ENCODE measurements around the gene PEX3. TPM values are rescaled to one million over a fixed set of nuclear protein-coding genes. Genes with fewer than 3 reads are reported as not detected.

The PEX3 gene
- total RNA-seq, 3 donors from 2014 or later = 10.0 to 13.6 (median 12.7) TPM

DNA sequence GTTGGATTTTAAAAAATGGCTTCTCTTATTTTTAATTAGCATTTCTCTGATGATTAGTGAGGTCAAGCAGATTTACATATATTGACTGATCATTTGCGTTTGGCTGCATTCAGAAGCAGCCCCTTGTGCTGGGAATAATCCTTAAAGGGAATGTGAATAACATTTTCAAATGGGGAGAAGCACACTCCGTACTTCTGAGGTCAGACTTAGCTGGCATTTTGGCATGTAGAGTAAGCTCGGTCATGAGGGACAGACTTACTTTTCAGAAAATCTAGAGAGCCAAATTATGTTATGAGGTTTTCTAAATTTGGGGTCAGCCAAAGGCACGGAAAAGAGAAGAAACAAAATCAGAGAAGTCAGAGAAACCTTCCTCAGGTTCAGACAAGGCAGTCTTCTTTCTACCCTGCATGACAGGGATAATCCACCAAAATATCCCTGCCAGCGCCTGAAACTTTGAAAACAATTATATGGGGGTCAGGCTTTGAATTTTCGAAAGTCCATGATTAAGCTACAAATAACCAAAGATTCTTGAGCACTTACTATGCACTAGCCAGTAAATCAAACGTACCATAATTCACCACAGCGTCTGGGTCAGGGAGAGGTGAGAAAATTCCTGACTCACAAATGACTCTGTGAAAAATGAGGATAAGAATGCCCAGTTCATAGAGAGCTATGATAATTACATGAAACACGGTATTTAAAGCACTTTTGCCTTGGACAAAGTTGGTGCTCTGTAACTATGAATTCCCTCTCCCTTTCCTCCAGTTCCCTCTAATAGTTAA is 45.0 kb upstream of the PEX3 start:
- peaks cover 5% of the 10 kb centered on the region for H3K4me1 ChIP-seq (ENCODE audit: low read depth)
- H3K36me3 ChIP-seq (ENCODE audit: low read depth) = no peaks in the 10 kb centered on the region
- ATAC-seq (no peak), DNase-seq (no peak)
- no peaks in the 10 kb centered on the region for H3K9me3 ChIP-seq
- TF ChIP-seq, protein P1, sequence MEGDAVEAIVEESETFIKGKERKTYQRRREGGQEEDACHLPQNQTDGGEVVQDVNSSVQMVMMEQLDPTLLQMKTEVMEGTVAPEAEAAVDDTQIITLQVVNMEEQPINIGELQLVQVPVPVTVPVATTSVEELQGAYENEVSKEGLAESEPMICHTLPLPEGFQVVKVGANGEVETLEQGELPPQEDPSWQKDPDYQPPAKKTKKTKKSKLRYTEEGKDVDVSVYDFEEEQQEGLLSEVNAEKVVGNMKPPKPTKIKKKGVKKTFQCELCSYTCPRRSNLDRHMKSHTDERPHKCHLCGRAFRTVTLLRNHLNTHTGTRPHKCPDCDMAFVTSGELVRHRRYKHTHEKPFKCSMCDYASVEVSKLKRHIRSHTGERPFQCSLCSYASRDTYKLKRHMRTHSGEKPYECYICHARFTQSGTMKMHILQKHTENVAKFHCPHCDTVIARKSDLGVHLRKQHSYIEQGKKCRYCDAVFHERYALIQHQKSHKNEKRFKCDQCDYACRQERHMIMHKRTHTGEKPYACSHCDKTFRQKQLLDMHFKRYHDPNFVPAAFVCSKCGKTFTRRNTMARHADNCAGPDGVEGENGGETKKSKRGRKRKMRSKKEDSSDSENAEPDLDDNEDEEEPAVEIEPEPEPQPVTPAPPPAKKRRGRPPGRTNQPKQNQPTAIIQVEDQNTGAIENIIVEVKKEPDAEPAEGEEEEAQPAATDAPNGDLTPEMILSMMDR (IDR thresholded peaks at IDR 0.05) = no peak
- no peak overlapping the region for H3K4me3 ChIP-seq
- intact Hi-C loops (cut with DNase I, micrococcal nuclease) = no loop called here

DNA sequence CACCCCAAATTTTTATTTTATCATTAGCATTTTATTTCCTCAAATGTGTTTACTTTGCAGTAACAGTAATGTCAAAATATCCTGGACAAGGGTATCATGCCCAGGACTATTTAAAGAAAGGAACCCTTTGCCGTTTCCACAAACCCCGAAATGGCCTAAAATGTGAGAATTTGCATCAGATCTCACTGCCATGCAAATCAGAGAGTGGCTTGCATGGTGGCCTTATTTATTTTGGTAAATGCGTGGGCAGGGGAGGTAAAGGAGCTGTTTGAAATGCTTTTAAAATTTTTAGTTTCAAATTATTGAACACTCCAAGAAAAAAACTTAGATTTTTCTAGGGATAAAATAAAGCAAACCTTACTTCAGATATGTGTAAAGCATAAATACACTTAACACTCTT is 43.9 kb upstream of the PEX3 start:
- TF ChIP-seq, protein P1 (IDR thresholded peaks at IDR 0.05) = no peak
- H3K36me3 ChIP-seq (ENCODE audit: low read depth) = no peaks in the 10 kb centered on the region
- no peak overlapping the region for H3K4me3 ChIP-seq
- H3K9me3 ChIP-seq = no peaks in the 10 kb centered on the region
- no peak for DNase-seq
- no peak for ATAC-seq
- intact Hi-C loops (cut with DNase I, micrococcal nuclease) = no loop called here
- H3K4me1 ChIP-seq (ENCODE audit: low read depth) = no peaks in the 10 kb centered on the region

DNA sequence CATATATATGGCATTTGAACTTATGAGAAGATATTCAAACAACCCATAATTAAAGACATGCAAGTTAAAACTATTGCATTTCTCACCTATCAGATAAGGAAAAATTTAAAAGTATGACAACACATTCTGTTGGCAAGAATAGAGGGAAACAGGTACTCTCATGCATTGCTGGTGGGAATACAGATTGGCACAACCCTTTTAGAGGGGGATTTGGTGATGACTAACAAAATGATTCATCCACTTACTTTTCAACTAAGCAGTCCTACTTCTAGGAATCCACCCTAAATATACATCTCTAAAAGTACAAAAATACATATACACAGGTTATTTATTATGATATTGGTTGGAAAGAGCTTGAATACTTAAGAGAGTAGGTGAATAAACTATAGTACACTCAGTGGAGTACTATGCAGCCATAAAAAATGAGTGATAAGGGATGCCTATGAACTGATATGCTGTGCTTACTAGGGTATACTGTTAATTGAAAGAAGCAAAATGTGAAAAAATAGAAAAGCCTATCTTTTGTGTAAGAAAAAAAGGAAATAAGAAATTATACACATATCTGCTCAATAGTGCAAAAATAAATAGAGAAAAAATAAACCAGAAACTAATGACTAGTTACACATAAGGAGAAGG is 42.3 kb upstream of the PEX3 start:
- TF ChIP-seq, protein P1 (IDR thresholded peaks at IDR 0.05) = no peak
- Histone ChIP-seq H3K9me3 (no peaks in the 10 kb centered on the region), H3K4me1 (ENCODE audit: low read depth) (no peaks in the 10 kb centered on the region), H3K4me3 (no peak overlapping the region), H3K36me3 (ENCODE audit: low read depth) (no peaks in the 10 kb centered on the region)
- no peak for DNase-seq
- intact Hi-C loops (cut with DNase I, micrococcal nuclease) = no loop called here
- no peak for ATAC-seq

DNA sequence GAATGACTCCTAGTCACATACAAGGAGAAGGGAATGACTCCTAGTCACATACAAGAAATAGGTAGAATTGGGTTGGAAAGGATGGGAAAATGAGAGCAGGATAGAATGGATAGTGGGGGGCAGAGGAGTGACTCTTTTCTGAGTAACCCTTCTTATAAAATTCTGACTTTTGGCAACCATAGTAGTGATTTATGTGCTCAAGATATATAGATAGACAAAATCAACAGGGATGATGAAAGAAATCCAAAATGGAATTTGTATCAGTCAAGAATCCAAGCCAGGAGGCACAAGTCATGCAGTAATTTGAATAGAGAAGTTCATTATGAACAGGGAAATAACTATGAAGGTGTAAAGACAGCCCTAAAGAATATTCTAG is 41.8 kb upstream of the PEX3 start:
- DNase-seq = no peak
- Histone ChIP-seq H3K36me3 (ENCODE audit: low read depth) (no peaks in the 10 kb centered on the region), H3K4me3 (no peak overlapping the region), H3K9me3 (no peaks in the 10 kb centered on the region), H3K4me1 (ENCODE audit: low read depth) (no peaks in the 10 kb centered on the region)
- TF ChIP-seq, protein P1 (IDR thresholded peaks at IDR 0.05) = no peak
- no peak for ATAC-seq
- intact Hi-C loops (cut with DNase I, micrococcal nuclease) = no loop called here

DNA sequence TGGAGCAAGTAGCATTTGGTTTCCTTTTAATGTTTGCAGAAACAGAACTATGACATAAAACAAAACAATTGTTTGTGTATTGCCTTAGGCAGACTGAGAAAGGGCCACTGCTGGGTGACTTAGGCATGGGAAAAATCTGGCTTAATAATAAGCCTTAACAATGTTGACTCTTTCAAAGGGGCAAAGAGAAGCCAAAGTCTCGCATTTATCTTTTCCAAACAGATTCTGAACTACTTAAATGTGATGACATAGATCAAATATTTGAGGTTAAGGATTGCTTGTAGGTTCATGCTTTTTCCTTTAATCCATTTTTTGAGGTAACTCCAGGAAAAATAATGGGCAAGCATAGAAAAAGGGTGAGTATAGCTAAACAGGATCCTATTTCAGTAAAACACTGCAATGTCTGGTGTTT is 39.7 kb upstream of the PEX3 start:
- no peaks in the 10 kb centered on the region for H3K36me3 ChIP-seq (ENCODE audit: low read depth)
- DNase-seq (no peak), ATAC-seq (no peak)
- H3K4me1 ChIP-seq (ENCODE audit: low read depth) = no peaks in the 10 kb centered on the region
- TF ChIP-seq, protein P1 (IDR thresholded peaks at IDR 0.05) = no peak
- intact Hi-C loops (cut with DNase I, micrococcal nuclease) = no loop called here
- no peak overlapping the region for H3K4me3 ChIP-seq
- H3K9me3 ChIP-seq = no peaks in the 10 kb centered on the region

All from mucosa of descending colon (tissue), 3 donors.